ENCODE measurements around the gene FSHR.

FSHR gene

GRCh38 chr2:49110571-49110970 is 43.7 kb downstream of the FSHR start:
- no peak for DNase-seq

GRCh38 chr2:49108851-49109250 is 45.5 kb downstream of the FSHR start:
- DNase-seq = no peak

- no peak for DNase-seq
Observed at GRCh38 chr2:49108436-49108835, 45.9 kb downstream of the FSHR start.

- DNase-seq = no peak
Observed at GRCh38 chr2:49105506-49105905, 48.8 kb downstream of the FSHR start.

DNA sequence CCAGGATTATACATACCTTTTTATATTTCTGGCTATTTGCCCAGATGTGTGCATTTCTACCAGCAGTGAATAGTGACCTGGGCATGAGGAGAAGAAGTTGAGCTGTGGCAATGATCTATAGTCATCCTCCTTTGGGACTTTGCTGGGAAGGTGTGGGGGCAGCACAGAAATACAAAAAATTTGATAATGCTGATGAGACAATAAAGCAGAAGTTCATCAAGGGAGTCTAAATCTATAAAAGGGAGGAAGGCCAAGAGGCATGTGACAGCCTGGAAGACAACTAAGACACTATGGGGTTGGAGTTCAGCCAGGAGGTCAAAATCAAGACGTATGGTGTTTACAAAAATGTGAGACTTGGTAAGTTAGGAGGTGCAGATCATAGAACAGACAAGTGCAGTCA is 52.2 kb downstream of the FSHR start:
- DNase-seq = no peak

DNA sequence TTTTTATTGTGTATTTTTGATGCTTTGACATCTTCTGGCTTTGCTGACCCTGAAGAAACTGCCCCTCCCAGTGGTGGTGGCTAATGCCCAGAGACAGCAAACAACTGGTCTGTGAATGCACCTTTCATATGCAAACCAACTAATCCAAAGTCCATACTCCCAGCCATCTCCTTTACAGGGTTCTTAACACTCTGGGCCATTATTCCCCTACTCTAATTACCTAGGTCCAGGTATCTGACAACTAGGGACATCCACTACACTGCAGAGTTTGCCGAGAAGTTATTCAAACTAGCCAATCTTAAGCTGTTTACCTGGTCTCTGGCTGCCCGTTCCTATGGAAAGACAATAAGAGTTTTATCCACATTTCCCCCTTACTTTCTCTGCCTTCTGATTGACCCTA is 73.6 kb downstream of the FSHR start:
- DNase-seq = no peak

DNA sequence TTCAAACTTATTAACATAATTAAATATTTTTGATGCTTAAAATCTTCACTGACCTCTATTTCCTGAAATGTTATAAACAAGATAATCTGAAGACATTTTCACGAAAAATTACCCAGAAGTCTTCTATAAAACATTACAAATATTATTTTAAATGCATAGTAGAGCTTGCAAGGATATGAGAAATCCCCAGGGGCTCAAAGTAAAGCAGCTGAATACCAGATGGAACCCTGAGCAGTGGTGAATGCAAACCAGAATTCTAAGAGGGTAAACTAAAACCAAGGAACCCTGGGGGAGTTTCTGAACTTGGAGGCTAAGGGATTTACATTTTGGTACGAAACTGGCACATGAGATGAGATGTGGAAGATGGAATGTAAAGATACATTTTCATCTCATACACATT is 83.6 kb downstream of the FSHR start:
- DNase-seq = no peak

GRCh38 chr2:49069829-49070228 is 84.5 kb downstream of the FSHR start:
- no peak for DNase-seq

- no peak for DNase-seq
Observed at GRCh38 chr2:49068613-49069012, 85.7 kb downstream of the FSHR start.

- DNase-seq = no peak
Observed at GRCh38 chr2:49067971-49068370, 86.3 kb downstream of the FSHR start.

GRCh38 chr2:49053156-49053555 is 101.2 kb downstream of the FSHR start:
- DNase-seq = no peak

DNA sequence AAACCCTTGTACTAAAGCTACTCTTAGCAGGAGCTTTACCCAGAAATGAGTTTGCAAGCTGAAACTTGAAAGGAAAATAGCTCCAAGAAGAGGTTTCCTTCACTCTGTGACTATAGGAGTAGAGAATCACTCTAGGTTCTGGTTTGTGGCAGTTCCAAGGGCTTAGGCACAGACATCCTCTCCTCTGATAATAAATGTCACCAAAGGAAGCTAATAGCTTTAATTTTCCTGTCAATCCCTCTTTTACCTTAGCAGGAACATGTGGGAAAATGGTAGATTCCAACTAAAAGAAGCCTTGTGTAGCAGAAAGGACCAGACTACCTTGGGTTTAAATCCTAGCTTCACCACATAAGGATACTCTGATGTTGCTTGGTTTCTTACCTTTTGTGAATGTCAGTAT is 104.0 kb downstream of the FSHR start:
- no peak for DNase-seq

DNA sequence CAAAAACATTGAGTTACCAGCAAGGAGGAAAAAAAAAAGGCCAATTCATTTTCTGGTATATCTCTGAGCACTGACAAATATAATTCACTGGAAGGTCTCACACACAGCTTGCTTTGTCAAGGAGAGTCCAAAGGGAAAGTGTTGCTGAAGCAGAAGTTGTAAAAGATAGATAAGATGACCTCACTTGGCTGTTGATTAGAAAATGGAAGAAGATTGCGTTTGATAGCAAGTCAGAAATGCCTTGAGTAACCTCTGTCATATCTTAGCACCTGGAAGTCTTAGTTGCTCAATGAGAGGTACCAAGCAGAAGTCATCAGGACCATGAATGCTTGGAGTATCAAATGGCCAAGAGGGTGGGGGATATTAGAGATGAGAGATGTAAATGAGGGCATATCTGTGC is 105.2 kb downstream of the FSHR start:
- no peak for DNase-seq

- DNase-seq = no peak
Observed at GRCh38 chr2:49045083-49045482, 109.2 kb downstream of the FSHR start.

DNA sequence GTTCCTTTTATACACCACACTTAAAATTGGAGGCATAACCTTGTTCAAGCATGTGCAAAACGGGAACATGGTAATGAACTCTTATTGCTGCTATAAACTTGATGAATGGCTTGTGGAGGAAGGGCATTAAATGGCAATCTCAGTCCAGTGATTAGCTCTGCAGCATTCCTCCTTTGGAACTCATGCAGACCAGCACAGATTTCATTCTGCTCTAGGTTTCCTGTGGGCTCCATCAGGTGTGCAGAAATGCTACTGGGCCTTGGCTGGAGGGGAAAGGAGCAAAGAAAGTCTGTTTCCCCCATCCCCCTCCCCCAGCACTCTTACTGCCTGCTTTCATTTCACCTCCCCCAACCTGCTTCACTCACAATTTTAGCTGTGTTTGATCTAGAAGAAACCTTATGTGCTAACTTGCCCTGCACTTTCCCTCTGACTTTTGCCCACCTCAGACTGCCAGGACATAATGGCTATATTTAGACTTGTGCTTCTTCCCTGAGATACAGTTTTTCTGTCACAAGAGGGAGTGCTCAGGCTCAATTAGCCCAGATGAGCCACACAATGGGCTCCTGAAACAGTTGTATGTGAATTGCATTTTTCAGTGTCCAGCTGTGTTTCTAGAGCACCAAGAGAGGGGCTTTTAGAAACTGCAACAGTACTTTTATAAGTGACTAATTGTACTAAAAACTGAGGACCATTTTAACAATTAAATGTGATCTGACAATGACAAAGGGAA is 109.8 kb downstream of the FSHR start:
- no peak for DNase-seq

DNA sequence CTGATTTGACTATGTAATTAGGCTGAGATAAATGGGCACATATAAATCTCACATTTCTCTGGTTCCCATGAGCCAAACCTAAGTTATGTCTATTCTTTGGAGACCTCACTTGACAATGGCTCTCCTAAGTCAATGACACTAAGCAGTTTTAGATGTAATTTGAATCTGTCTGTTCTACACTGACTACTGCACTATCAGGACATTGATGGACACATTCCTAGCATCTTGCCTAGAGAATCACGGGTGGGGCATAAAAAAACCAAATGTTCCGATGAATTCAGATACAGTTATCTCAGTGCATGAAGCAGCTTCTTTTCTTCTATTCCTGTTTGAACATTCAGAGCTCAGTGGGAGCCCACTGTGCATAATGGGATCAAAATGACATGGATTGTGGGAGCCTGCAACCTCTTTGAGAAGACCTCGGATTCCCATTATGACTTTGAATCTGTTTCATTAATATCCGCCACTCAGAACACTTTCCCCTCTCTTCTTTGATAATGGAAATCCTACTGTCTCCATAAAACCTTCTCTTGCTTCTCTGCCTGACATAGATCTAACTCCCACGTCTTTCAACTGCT is 110.8 kb downstream of the FSHR start:
- DNase-seq = no peak

- DNase-seq = no peak
Observed at GRCh38 chr2:49042488-49042887, 111.8 kb downstream of the FSHR start.

DNA sequence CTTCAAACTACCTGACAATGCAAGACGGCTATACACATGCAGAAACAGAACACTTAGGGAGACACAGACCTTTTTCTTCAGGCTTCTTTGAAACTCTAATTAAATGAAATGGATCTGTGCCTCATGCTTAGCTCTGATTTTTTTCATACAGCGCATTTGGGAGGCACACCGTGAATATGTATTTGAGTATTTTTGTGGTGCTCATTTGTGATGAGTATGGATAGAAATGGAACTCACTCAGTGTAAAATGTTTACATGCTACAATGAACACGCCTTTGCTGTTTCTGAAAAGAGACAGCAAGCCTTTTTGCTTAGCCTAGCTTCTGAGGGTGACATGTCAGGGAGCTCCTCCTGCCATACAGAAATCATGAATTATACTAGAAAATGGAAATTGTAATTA is 113.3 kb downstream of the FSHR start:
- no peak for DNase-seq

DNA sequence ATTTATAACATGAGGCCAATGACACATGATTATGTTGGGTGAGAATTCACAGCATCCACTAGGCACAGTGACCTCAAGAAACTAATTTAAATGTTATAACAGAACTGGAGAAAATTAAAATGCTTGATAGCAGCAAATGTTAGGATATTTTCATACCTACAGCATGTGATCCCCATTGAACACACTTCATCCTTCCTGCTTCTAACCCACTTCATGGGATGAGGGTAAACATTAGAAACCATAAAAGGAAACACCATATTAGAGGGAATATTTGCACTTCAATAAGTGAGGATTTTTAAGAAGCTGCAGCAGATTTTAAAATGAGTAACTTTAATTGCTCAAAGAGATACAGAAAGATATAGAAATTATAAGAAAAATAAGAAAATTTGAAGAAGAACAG is 117.1 kb downstream of the FSHR start:
- DNase-seq = no peak

DNA sequence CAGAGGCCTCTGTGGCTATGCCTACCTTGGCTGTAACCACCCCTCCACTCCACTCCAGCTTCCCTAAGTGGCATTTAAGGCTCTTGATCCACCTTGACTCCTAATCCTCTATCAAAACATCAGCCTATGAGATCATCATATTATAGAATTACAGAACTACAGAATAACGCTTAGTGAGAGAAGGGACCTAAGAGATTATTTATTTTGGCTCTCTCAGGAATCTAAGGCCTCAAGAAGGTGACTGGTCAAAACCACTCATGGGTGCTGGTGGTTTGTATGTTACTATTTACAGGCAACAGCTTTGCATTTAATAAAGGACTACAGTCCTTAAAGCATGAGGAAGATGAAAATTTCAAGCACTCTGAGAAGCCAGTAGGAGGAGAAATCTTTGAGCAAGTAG is 118.8 kb downstream of the FSHR start:
- DNase-seq = no peak

DNA sequence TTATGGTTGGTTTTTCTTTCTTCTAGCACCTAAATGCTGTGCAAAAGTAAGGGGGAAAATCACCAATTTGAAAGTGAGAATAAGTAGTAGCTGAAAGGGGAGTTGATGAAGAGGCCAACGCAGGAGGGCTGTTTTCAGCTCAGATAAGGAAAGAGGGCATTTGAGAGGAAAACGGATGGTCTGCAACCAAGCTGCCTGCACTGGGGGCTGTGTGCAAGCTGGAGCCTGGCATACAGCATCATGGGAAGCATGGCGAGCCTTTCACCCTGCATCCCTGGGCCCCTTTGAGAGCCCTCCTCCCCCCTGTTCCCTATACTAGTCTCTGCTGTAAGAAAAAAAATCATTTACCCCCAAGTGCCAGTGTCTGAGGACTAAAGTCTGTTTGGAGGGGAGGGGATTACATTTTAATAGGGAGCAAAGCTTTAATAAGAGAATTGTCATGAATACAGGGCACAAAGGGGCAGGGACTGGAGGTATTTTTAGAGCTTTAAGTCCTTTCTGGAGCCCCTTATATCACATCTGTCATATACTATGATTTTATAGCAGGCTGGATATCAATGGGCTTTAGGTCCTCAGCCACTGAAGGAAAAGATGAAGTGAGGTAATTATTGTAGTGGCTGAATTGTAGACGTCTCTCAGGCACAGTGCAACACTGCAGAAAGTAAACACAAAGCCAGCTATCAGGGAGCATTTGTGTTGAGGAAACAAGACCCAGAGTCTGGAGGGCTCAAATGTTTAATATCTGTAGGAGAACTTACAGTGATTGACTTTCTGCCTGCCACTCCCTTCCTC is 120.7 kb downstream of the FSHR start:
- no peak for DNase-seq

DNA sequence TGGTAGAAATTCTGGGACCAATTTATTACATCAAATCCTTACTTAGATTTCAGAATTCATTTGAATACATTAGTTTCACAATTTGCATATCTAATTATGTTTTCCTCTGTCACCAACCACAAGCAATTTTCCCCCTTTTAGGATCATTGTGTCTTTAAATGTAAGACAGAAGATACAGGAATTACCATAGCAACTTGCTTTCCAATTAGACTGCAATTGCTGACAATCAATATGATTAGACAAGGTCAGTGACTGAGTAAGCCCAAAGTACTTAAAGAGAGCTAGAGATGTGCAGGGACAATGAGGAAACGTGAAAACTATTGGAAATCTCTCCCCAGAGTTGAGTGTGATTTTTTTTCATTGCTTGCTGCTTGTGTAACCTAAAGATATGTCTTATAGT is 121.4 kb downstream of the FSHR start:
- DNase-seq = no peak

GRCh38 chr2:49032126-49032525 is 122.2 kb downstream of the FSHR start:
- no peak for DNase-seq

GRCh38 chr2:49029406-49029805 is 124.9 kb downstream of the FSHR start:
- no peak for DNase-seq
